PC-9 (cell line): ENCODE results near the gene NLRX1.

ENCODE experiments used
- EZH2 ChIP-seq: fragments of 200-600 bp; sonication (generic); IDR thresholded peaks from 2 replicates; pipeline ENCODE4 v1.8.0; 2017; ENCODE audit warnings: antibody characterized with exemption, low read depth
- TF ChIP-seq, protein P1 (sequence below): fragments of 200-600 bp; sonication (generic); conservative IDR thresholded peaks from 2 replicates; pipeline ENCODE4 v1.6.1; 2017; ENCODE audit warnings: mixed run types, antibody characterized with exemption, mild to moderate bottlenecking, moderate library complexity

- TF ChIP-seq, protein P1, sequence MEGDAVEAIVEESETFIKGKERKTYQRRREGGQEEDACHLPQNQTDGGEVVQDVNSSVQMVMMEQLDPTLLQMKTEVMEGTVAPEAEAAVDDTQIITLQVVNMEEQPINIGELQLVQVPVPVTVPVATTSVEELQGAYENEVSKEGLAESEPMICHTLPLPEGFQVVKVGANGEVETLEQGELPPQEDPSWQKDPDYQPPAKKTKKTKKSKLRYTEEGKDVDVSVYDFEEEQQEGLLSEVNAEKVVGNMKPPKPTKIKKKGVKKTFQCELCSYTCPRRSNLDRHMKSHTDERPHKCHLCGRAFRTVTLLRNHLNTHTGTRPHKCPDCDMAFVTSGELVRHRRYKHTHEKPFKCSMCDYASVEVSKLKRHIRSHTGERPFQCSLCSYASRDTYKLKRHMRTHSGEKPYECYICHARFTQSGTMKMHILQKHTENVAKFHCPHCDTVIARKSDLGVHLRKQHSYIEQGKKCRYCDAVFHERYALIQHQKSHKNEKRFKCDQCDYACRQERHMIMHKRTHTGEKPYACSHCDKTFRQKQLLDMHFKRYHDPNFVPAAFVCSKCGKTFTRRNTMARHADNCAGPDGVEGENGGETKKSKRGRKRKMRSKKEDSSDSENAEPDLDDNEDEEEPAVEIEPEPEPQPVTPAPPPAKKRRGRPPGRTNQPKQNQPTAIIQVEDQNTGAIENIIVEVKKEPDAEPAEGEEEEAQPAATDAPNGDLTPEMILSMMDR, result no peak
- no peak for TF ChIP-seq EZH2
These were observed 7.1 kb downstream of the NLRX1 start for GRCh38 chr11:119175493-119176077.
